ENCODE results near the gene WFS1. TPM values are rescaled to one million over a fixed set of nuclear protein-coding genes. Genes with fewer than 3 reads are reported as not detected.

WFS1 gene
- total and polyA plus RNA-seq, 2 of the 8 experiments (the other 6 are each of a cell fraction or from before 2014, with no cell fraction given): 29.1 to 43.1 TPM

DNA sequence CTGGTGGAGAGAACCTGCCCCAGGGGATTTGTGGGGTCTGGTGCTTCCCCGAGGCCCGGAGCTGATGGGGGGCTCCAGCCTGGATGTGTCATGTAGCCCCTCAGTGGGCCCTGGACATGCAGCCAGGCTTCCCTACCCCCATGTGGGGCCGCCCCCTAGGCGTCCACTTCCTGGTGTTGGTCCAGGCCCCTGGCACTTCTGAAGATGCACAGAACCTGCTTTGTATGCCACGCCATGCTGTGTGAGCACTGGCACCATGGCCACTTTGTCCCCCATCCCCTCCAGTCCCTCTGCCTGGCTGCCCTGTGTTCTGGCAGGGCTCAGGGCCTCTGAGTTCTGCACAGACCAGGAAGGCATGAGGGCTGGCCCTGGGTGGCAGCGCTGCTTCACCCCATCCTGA is 29.2 kb downstream of the WFS1 start:
- Histone ChIP-seq H3K79me2 (ENCODE audit: control insufficient read depth in 1 of 2, insufficient read depth in 2 of 2, low read length in 2 of 2) (no peaks in the 10 kb centered on the region), H3K18ac (ENCODE audit: extremely low read depth, low read length) (no peak overlapping the region), H3K23ac (ENCODE audit: insufficient read length) (no peak overlapping the region), H3K4me2 (ENCODE audit: insufficient read depth in 1 of 2, low read depth in 2 of 2, low read length in 2 of 2) (no peak overlapping the region), H2BK15ac (ENCODE audit: low read length) (no peak overlapping the region), H4K20me1 (replicated peaks in 1 of 2; ENCODE audit: control insufficient read depth in 1 of 2, insufficient read depth in 2 of 2, low read length in 2 of 2) (peaks cover 0 to 10% of the 10 kb centered on the region in 2 experiments), H2BK12ac (ENCODE audit: low read depth, low read length) (no peak overlapping the region), H2BK120ac (replicated peaks; ENCODE audit: low read depth, low read length) (no peak overlapping the region), H2AK5ac (ENCODE audit: low read depth, low read length) (no peak overlapping the region), H3K36me3 (ENCODE audit: control insufficient read depth in 2 of 4, insufficient read depth in 4 of 4, low read length in 3 of 4) (peaks cover 0 to 28% (median 20%) of the 10 kb centered on the region in 4 experiments; a peak in 6 of 8 replicates), H3K9ac (replicated peaks in 1 of 4; ENCODE audit: extremely low read depth in 1 of 4, low read depth in 3 of 4, low read length in 3 of 4) (no peak overlapping the region), H3K23me2 (ENCODE audit: low read depth, low read length) (peaks cover 5% of the 10 kb centered on the region; the same call in 1 of the 2 replicates), H3K9me3 (ENCODE audit: insufficient read depth in 2 of 2, low read depth in 1 of 2, low read length in 1 of 2) (no peaks in the 10 kb centered on the region), H3K27ac (ENCODE audit: low read depth, low read length) (no peak overlapping the region), H3K14ac (ENCODE audit: insufficient read length) (no peak overlapping the region), H4K5ac (ENCODE audit: insufficient read length, low read depth, low read length) (no peak overlapping the region), H3K4ac (replicated peaks; ENCODE audit: insufficient read length, low read depth, low read length) (no peak overlapping the region), H3K79me1 (ENCODE audit: low read depth, low read length) (0 out of 2 replicates have a peak, but pooled peaks cover 1% of the 10 kb centered on the region), H3K4me1 (replicated peaks in 1 of 4; ENCODE audit: control insufficient read depth in 3 of 4, insufficient read depth in 4 of 4, low read length in 3 of 4) (no peaks in the 10 kb centered on the region), H4K91ac (replicated peaks; ENCODE audit: insufficient read length, low read length) (no peak overlapping the region), H3K4me3 (ENCODE audit: extremely low read depth in 1 of 4, insufficient read depth in 2 of 4, low read depth in 3 of 4, low read length in 4 of 4) (no peak overlapping the region), H3K56ac (replicated peaks; ENCODE audit: insufficient read length, low read depth, low read length) (no peak overlapping the region), H2AFZ (ENCODE audit: low read length) (no peak overlapping the region), H2BK5ac (ENCODE audit: low read depth, low read length) (no peak overlapping the region; the same call in 1 of the 2 replicates), H4K8ac (ENCODE audit: extremely low read depth, insufficient read depth, low read length) (no peak overlapping the region), H3K27me3 (replicated peaks in 1 of 4; ENCODE audit: control insufficient read depth in 3 of 4, extremely low read depth in 1 of 4, insufficient read depth in 3 of 4, low read length in 3 of 4) (no peaks in the 10 kb centered on the region), H2BK20ac (ENCODE audit: low read length) (no peak overlapping the region)
- ChIA-PET POLR2A (ENCODE audit: partially characterized antibody) (interaction anchor here (0.6 kb wide), 1 partner anchor 25 kb away, joined by 3 read pairs; no protein-coding TSS in a partner anchor), CTCF (ENCODE audit: partially characterized antibody) (interaction anchor here (0.7 to 1.3 kb wide), 3 partner anchors 29 to 141 kb away, joined by 3 read pairs; no protein-coding TSS in a partner anchor)
- FAIRE-seq (no peak), DNase-seq (ENCODE audit: low read depth in 1 of 2, low spot score in 2 of 2) (no peak)
- WGBS, 2 experiments (ENCODE audit: extremely low coverage in 1 of 2, insufficient coverage in 1 of 2, insufficient read length in 1 of 2, insufficient replicate concordance in 2 of 2, low coverage in 1 of 2, low lambda C conversion rate in 2 of 2, missing lambda C conversion rate in 1 of 2): 93% methylated on average over 6 of the region's 6 CpGs; no CpG with 5 or more reads in 1 of the 2 experiments
- no peak for TF ChIP-seq BRCA1 (IDR thresholded peaks at IDR 0.05; ENCODE audit: low read depth, low read length)
- TF ChIP-seq YY1 (IDR thresholded peaks at IDR 0.05; ENCODE audit: low read depth, low read length): no peak
- TF ChIP-seq POLR2A (IDR thresholded peaks at IDR 0.05; ENCODE audit: control extremely low read depth in 1 of 2, low read depth in 2 of 2, low read length in 2 of 2): no peak
- TF ChIP-seq CHD2 (IDR thresholded peaks at IDR 0.05; ENCODE audit: low read length): no peak
- no peak for TF ChIP-seq RNF2 (IDR thresholded peaks at IDR 0.05; ENCODE audit: borderline replicate concordance, low read depth, low read length, missing control alignments, poor library complexity, severe bottlenecking)
- TF ChIP-seq CREB1 (IDR thresholded peaks at IDR 0.05): no peak
- TF ChIP-seq TAF1 (IDR thresholded peaks at IDR 0.05; ENCODE audit: low read depth, low read length): no peak
- no peak for TF ChIP-seq POLR2AphosphoS5 (IDR thresholded peaks at IDR 0.05; ENCODE audit: low read depth, low read length)
- no peak for TF ChIP-seq HDAC6 (IDR thresholded peaks at IDR 0.05; ENCODE audit: low read depth, low read length)
- no peak for TF ChIP-seq CBX5 (IDR thresholded peaks at IDR 0.05; ENCODE audit: low read depth, low read length)
- no peak for TF ChIP-seq SIX5 (IDR thresholded peaks at IDR 0.05; ENCODE audit: low read depth, low read length)
- no peak for TF ChIP-seq KDM5A (IDR thresholded peaks at IDR 0.05; ENCODE audit: low read length)
